Kidney epithelial cell (primary cell): ENCODE results near the gene ACOT8. TPM values are rescaled to one million over a fixed set of nuclear protein-coding genes. Genes with fewer than 3 reads are reported as not detected.

ENCODE experiments used
- DNase-seq: peaks from one replicate; pipeline ENCODE4 v3.0.0-alpha.2; 2010; ENCODE audit warnings: low read depth
- H3K27me3 ChIP-seq: 2 replicates; pipeline ENCODE4 v1.6.0; 2011; ENCODE audit warnings: low read length; ENCODE audit not compliant: control insufficient read depth, insufficient read depth
- H3K36me3 ChIP-seq: 2 replicates; pipeline ENCODE4 v1.5.1; 2011; ENCODE audit warnings: low read length; ENCODE audit not compliant: control insufficient read depth, insufficient read depth
- H3K4me3 ChIP-seq: 2 replicates; pipeline ENCODE4 v1.5.1; 2011; ENCODE audit warnings: low read depth, mild to moderate bottlenecking, control low read depth, low read length
- total RNA-seq: library from RNA; depleted of rRNA; stranded (reverse); fragments of >200 nt; gene quantifications from 2 replicates; pipeline ENCODE4 v1.2.3, GENCODE V29; 2015
- TF ChIP-seq, protein P1 (sequence below): IDR thresholded peaks from 2 replicates; pipeline ENCODE4 v1.5.1; 2011; ENCODE audit warnings: mild to moderate bottlenecking, moderate library complexity, low read length, control low read depth, inconsistent platforms; ENCODE audit not compliant: insufficient read depth, poor library complexity, severe bottlenecking

ACOT8 gene
- total RNA-seq, 1 donor from 2014 or later, result 35.3 TPM

GRCh38 chr20:45845452-45845851, 11.7 kb downstream of the ACOT8 start:
- no peak for DNase-seq
- H3K36me3 ChIP-seq, result peaks cover 4% of the 10 kb centered on the region
- TF ChIP-seq, protein P1, sequence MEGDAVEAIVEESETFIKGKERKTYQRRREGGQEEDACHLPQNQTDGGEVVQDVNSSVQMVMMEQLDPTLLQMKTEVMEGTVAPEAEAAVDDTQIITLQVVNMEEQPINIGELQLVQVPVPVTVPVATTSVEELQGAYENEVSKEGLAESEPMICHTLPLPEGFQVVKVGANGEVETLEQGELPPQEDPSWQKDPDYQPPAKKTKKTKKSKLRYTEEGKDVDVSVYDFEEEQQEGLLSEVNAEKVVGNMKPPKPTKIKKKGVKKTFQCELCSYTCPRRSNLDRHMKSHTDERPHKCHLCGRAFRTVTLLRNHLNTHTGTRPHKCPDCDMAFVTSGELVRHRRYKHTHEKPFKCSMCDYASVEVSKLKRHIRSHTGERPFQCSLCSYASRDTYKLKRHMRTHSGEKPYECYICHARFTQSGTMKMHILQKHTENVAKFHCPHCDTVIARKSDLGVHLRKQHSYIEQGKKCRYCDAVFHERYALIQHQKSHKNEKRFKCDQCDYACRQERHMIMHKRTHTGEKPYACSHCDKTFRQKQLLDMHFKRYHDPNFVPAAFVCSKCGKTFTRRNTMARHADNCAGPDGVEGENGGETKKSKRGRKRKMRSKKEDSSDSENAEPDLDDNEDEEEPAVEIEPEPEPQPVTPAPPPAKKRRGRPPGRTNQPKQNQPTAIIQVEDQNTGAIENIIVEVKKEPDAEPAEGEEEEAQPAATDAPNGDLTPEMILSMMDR, result no peak
- H3K4me3 ChIP-seq, result no peak overlapping the region
- H3K27me3 ChIP-seq, result no peaks in the 10 kb centered on the region

DNA sequence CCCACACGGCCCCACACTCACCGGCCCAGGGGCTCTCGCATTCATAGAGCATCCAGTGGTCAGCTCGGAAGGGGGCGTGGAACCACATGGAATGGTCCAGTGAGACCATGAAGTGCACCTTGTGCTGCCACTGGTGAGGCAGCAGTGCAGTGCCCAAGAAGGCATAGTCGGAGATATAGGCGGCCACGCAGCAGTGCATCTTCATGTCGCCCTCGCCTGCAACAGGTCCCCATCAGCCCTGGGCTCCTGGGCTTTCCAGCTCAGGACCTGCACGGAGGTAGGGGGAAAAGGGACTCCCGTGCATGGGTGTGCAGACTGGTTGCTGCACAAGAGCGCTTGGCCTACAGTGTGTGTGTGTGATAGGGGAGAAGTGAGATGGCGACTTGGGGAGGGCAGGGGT, 13.7 kb downstream of the ACOT8 start:
- TF ChIP-seq, protein P1, result no peak
- no peak for DNase-seq
- Histone ChIP-seq H3K4me3 (no peak overlapping the region), H3K36me3 (peaks cover 4% of the 10 kb centered on the region), H3K27me3 (no peaks in the 10 kb centered on the region)

GRCh38 chr20:45842169-45842812, 14.9 kb downstream of the ACOT8 start:
- Histone ChIP-seq H3K27me3 (no peaks in the 10 kb centered on the region), H3K4me3 (no peak overlapping the region), H3K36me3 (peaks cover 4% of the 10 kb centered on the region)
- no peak for DNase-seq
- TF ChIP-seq, protein P1, result no peak

- Histone ChIP-seq H3K36me3 (peaks cover 4% of the 10 kb centered on the region), H3K27me3 (no peaks in the 10 kb centered on the region), H3K4me3 (no peak overlapping the region)
- TF ChIP-seq, protein P1, result no peak
- DNase-seq, result no peak
Measured at GRCh38 chr20:45841407-45842129, 15.6 kb downstream of the ACOT8 start.

DNA sequence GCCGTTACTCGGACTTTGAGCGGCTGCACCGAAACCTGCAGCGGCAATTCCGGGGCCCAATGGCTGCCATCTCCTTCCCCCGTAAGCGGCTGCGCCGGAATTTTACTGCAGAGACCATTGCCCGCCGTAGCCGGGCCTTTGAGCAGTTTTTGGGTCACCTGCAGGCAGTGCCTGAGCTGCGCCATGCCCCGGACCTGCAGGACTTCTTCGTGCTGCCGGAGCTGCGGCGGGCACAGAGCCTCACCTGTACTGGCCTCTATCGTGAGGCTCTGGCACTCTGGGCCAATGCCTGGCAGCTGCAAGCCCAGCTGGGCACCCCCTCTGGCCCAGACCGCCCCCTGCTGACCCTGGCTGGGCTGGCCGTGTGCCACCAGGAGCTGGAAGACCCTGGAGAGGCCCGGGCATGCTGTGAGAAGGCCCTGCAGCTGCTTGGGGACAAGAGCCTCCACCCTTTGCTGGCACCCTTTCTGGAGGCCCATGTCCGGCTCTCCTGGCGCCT, 16.4 kb downstream of the ACOT8 start:
- H3K27me3 ChIP-seq, result no peaks in the 10 kb centered on the region
- H3K36me3 ChIP-seq, result peaks cover 4% of the 10 kb centered on the region
- H3K4me3 ChIP-seq, result no peak overlapping the region
- no peak for DNase-seq
- TF ChIP-seq, protein P1, result no peak

GRCh38 chr20:45836841-45837240, 20.4 kb downstream of the ACOT8 start:
- Histone ChIP-seq H3K36me3 (no peaks in the 10 kb centered on the region), H3K4me3 (no peak overlapping the region), H3K27me3 (no peaks in the 10 kb centered on the region)
- DNase-seq, result no peak
- TF ChIP-seq, protein P1, result no peak
